Endometrial microvascular endothelial cells (primary cell): ENCODE results near the gene CHMP1B. TPM values are rescaled to one million over a fixed set of nuclear protein-coding genes. Genes with fewer than 3 reads are reported as not detected.

Experiments used
- in situ Hi-C: cut with HindIII; loops from 2 replicates; pipeline ENCODE4 v1.10.0; 2017; ENCODE audit warnings: low sequenced_read_pairs, low pct_unique_long_range_greater_than_20kb; ENCODE audit errors: inconsistent ontology term
- total RNA-seq: library from RNA; depleted of rRNA; stranded (reverse); fragments of >200 nt; gene quantifications from one replicate; pipeline ENCODE4 v1.2.3, GENCODE V29; 2015; ENCODE audit errors: inconsistent ontology term

CHMP1B gene
- total RNA-seq, 1 donor from 2014 or later: 29.7 TPM

- in situ Hi-C loops: no loop called here
These were observed 11.4 kb downstream of the CHMP1B start for GRCh38 chr18:11862468-11863137.

GRCh38 chr18:11864471-11864870 is 13.3 kb downstream of the CHMP1B start:
- in situ Hi-C loops: no loop called here

GRCh38 chr18:11865071-11865470 is 13.9 kb downstream of the CHMP1B start:
- in situ Hi-C loops: no loop called here

DNA sequence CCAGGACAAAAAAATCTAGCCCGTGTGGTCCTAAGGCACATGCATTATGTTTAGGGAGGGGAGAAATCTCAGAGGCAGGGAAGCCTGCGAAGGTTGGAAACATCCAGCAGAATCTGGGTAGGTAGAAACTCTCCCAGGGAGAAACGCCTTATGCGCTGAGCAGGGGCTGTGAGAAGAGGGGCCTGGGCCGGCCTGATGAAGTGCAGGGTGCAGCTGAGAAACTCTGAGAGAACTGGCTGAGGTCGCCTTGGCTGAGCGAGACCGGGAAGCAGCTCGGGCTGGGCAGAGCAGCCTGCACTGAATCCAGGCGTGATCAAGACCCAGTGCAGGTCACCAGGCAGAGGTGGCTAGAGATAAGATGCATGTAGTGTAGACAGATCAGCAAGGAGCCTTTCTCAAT is 15.1 kb downstream of the CHMP1B start:
- in situ Hi-C loops: no loop called here

DNA sequence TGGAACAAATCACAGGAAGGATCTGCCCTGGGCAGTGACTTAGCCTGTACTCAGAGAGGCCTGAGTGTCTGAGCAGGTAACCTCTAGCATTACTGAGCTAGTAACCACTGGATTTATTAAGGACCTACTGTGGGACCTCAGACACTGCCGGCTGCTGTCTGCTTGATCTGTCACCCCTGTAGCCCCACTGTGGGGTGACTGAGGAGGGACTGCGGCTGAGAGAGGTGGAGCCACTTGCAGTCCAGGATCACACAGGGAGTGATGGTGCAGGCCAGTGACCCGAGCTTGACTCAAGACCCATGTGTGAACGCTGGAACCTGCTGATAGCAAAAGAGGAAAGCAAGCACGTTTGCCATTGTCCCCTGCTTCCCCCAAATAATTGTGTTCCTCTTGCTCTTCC is 15.6 kb downstream of the CHMP1B start:
- in situ Hi-C loops: no loop called here

DNA sequence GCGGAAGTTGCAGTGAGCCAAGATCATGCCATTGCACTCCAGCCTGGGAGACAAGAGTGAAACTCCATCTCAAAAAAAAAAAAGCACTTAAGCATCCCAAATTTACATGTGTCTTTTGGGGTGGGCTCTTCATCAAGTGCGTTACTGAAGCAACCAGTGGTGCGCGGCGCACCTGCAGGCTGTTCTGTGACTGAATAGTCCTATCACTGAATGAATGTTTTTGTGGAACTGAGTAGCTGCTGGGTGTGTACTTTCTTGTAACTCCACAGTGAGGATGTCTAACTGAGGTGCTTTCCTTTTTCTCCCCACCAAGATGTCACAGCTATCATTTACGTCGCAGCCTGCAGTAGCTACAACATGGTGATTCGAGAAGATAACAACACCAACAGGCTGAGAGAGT is 17.0 kb downstream of the CHMP1B start:
- in situ Hi-C loops: no loop called here

- in situ Hi-C loops: no loop called here
These were observed 20.3 kb downstream of the CHMP1B start for GRCh38 chr18:11871501-11871900.

- in situ Hi-C loops: no loop called here
These were observed 21.4 kb downstream of the CHMP1B start for GRCh38 chr18:11872479-11873136.

DNA sequence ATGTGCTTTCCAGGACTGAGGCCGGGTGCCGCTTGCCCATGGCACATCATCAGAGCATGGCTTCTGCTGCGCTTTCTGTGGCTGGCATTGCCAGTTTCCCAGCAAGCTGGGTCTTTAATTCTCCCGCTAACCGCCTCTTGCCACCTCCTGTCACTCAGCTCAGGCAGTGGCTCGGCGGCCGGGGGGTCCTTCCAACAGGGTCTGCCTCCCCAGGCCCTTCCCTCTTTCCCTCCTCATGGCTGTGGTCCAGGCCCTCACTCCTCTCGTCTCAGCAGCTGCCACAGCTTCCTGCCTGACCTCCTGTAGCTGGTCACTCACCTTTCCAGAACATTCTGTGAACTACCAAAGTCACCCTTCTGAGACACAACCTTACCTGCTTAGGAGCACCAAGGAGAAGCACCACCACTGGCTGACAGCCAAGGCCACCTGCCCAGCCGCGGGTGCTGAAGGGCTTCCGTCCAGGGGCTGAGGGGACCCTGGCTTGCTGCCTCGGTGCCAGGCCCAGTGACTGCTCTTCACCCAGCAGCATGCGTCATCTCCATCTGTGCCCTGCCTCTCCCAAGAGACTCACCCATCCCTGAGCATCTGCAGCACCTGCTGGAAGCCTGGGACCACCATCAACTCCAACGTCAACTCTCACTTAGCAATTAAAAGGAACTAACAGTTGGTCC is 22.6 kb downstream of the CHMP1B start:
- in situ Hi-C loops: no loop called here

- in situ Hi-C loops: no loop called here
These were observed 23.5 kb downstream of the CHMP1B start for GRCh38 chr18:11874676-11875075.

DNA sequence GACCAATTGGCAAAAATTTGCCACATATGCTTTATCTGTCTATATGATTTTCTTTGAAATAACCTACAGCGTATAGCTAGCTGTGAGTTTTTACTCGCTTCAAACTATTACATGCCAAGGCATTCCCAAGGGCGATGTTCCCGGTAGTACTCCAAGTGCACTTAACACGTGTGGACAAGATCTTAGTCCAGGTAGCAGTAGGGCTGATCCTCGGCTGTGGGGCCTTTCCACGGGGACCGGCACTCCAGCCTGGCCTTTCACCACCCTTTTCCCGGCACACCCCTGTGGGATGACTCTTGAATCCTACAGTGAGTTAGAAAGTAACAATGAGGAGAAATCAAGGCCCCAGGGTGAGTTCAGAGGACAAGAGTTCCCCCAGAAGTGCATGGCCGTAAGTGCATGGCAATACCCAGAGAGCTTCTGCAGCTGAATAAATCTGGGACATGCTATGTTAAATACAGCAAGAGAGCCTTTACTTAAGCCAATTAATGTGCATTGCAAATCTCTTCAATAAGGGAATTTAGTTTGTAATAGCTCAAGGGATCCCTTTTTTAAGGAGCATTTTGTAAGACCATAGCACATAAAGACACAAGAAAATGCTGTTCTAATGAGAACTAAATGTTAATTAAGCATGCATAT is 26.4 kb downstream of the CHMP1B start:
- in situ Hi-C loops: no loop called here

GRCh38 chr18:11880586-11881304 is 29.5 kb downstream of the CHMP1B start:
- in situ Hi-C loops: no loop called here

DNA sequence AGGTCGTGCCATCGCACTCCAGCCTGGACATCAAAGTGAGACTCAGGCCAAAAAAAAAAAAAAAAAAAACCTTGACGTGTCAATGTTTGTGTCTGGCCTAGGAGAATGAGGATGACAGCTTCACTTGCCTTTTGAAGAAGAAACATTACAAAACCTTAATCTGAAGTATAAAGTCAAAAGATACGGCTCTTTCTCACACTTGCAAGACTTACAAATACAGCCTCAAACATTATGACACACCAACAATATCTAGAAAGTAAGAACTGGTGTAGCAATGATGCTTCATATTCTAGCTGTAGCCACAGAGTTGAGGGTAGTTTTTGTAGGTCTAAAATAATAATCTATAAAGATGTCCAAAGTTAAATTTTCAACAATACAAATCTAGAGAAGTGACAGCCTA is 31.4 kb downstream of the CHMP1B start:
- in situ Hi-C loops: no loop called here

DNA sequence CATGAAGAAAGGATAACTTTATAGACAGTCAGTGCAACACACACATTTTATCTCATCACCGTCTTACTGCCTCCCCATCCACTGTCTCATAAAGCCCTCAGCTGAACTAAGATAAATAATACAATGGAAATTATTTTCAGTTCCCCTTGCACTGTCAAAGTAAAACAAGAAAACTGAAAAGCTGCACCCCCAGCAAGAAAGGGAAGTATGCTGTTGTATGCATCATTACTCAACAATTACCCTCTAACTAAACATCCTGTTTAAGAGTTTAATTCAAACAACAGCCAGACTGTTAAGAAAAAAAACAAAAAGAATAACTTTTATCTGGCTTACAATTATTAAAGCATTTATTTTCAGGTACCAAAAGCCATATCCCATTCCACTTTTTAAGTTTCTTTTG is 31.9 kb downstream of the CHMP1B start:
- in situ Hi-C loops: no loop called here

GRCh38 chr18:11884396-11885030 is 33.3 kb downstream of the CHMP1B start:
- in situ Hi-C loops: no loop called here

- in situ Hi-C loops: no loop called here
These were observed 34.2 kb downstream of the CHMP1B start for GRCh38 chr18:11885278-11885947.

- in situ Hi-C loops: no loop called here
These were observed 35.4 kb downstream of the CHMP1B start for GRCh38 chr18:11886577-11887110.
